ENCODE data around the gene MGA. TPM values are rescaled to one million over a fixed set of nuclear protein-coding genes. Genes with fewer than 3 reads are reported as not detected.

The MGA gene
- total RNA-seq, 3 donors from 2014 or later = 37.8 to 70.2 (median 65.9) TPM

DNA sequence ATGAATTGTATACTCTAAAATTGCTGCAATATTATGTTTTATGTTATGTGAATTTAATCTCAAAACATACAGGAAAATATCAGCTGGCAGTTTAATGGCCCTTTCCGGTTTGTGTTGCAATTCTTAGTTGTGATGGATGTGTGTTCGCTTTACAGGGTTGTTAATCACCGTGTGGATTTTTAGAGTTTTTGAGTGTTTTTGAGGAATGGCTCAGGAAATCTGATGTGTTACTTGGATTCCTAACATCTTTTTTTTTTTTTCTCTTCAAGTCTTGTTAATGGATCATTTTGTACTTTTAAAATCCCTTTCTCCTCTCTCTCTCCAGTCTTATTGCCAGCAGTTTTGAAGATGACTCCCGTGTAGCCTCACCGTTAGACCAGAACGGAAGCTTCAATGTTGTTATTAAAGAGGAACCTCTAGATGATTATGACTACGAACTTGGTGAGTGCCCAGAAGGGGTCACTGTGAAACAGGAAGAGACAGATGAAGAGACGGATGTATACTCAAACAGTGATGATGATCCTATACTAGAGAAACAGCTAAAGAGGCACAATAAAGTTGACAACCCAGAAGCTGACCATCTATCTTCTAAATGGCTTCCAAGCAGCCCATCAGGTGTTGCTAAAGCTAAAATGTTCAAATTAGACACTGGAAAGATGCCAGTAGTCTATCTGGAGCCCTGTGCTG, 35.7 kb downstream of the MGA start:
- H3K4me1 ChIP-seq = no peaks in the 10 kb centered on the region
- H3K4me3 ChIP-seq = no peak overlapping the region
- TF ChIP-seq POLR2AphosphoS5 (IDR thresholded peaks at IDR 0.05) (no peak), POLR2A (IDR thresholded peaks at IDR 0.05) (no peak)
- TF ChIP-seq, protein P1, sequence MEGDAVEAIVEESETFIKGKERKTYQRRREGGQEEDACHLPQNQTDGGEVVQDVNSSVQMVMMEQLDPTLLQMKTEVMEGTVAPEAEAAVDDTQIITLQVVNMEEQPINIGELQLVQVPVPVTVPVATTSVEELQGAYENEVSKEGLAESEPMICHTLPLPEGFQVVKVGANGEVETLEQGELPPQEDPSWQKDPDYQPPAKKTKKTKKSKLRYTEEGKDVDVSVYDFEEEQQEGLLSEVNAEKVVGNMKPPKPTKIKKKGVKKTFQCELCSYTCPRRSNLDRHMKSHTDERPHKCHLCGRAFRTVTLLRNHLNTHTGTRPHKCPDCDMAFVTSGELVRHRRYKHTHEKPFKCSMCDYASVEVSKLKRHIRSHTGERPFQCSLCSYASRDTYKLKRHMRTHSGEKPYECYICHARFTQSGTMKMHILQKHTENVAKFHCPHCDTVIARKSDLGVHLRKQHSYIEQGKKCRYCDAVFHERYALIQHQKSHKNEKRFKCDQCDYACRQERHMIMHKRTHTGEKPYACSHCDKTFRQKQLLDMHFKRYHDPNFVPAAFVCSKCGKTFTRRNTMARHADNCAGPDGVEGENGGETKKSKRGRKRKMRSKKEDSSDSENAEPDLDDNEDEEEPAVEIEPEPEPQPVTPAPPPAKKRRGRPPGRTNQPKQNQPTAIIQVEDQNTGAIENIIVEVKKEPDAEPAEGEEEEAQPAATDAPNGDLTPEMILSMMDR (IDR thresholded peaks at IDR 0.05) = no peak
- H3K36me3 ChIP-seq = no peaks in the 10 kb centered on the region
- H3K27ac ChIP-seq = no peak overlapping the region
- H3K27me3 ChIP-seq = no peaks in the 10 kb centered on the region
- intact Hi-C loops (cut with DNase I; ENCODE audit: low total_unique reads) = no loop called here
- no peaks in the 10 kb centered on the region for H3K9me3 ChIP-seq
- no peak for DNase-seq (ENCODE audit: low spot score in 2 of 2)

GRCh38 chr15:41698779-41699178, 38.6 kb downstream of the MGA start:
- TF ChIP-seq POLR2AphosphoS5 (IDR thresholded peaks at IDR 0.05) (no peak), POLR2A (IDR thresholded peaks at IDR 0.05) (no peak)
- TF ChIP-seq, protein P1 (IDR thresholded peaks at IDR 0.05) = no peak
- no peak for DNase-seq (ENCODE audit: low spot score in 2 of 2)
- intact Hi-C loops (cut with DNase I; ENCODE audit: low total_unique reads) = no loop called here
- no peak overlapping the region for H3K27ac ChIP-seq
- no peaks in the 10 kb centered on the region for H3K27me3 ChIP-seq
- H3K4me1 ChIP-seq = no peaks in the 10 kb centered on the region
- no peaks in the 10 kb centered on the region for H3K36me3 ChIP-seq
- H3K4me3 ChIP-seq = no peak overlapping the region
- no peaks in the 10 kb centered on the region for H3K9me3 ChIP-seq

- intact Hi-C loops (cut with DNase I; ENCODE audit: low total_unique reads) = no loop called here
- Histone ChIP-seq H3K27me3 (no peaks in the 10 kb centered on the region), H3K27ac (no peak overlapping the region), H3K4me1 (no peaks in the 10 kb centered on the region), H3K4me3 (no peak overlapping the region), H3K36me3 (no peaks in the 10 kb centered on the region), H3K9me3 (no peaks in the 10 kb centered on the region)
- no peak for DNase-seq (ENCODE audit: low spot score in 2 of 2)
- TF ChIP-seq POLR2A (IDR thresholded peaks at IDR 0.05) (no peak), POLR2AphosphoS5 (IDR thresholded peaks at IDR 0.05) (no peak)
- TF ChIP-seq, protein P1 (IDR thresholded peaks at IDR 0.05) = no peak
Measured at GRCh38 chr15:41703120-41703519, 42.9 kb downstream of the MGA start.

DNA sequence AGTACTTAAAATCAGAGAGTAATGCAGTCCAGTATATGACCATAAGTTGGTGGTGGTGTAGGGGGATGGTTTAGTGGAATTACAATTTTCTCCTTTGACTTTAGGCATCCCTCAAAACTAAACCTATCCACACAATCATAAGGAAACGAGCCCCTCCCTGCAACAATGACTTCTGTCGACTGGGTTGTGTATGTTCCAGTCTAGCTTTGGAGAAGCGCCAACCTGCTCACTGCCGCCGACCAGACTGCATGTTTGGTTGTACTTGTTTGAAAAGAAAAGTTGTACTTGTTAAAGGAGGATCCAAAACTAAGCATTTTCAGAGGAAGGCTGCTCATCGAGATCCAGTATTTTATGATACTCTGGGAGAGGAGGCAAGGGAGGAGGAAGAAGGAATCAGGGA, 52.8 kb downstream of the MGA start:
- Histone ChIP-seq H3K27me3 (no peaks in the 10 kb centered on the region), H3K9me3 (no peaks in the 10 kb centered on the region), H3K36me3 (no peaks in the 10 kb centered on the region), H3K4me1 (no peaks in the 10 kb centered on the region), H3K4me3 (no peak overlapping the region), H3K27ac (no peak overlapping the region)
- TF ChIP-seq POLR2AphosphoS5 (IDR thresholded peaks at IDR 0.05) (no peak), POLR2A (IDR thresholded peaks at IDR 0.05) (no peak)
- TF ChIP-seq, protein P1 (IDR thresholded peaks at IDR 0.05) = no peak
- no peak for DNase-seq (ENCODE audit: low spot score in 2 of 2)
- intact Hi-C loops (cut with DNase I; ENCODE audit: low total_unique reads) = loop anchor here (5.0 kb wide), 1 partner anchor 1109 kb away; no protein-coding TSS in a partner anchor

- Histone ChIP-seq H3K4me1 (no peaks in the 10 kb centered on the region), H3K27me3 (no peaks in the 10 kb centered on the region), H3K4me3 (no peak overlapping the region), H3K9me3 (no peaks in the 10 kb centered on the region), H3K36me3 (no peaks in the 10 kb centered on the region), H3K27ac (no peak overlapping the region)
- no peak for DNase-seq (ENCODE audit: low spot score in 2 of 2)
- intact Hi-C loops (cut with DNase I; ENCODE audit: low total_unique reads) = loop anchor here (5.0 kb wide), 1 partner anchor 1108 kb away; no protein-coding TSS in a partner anchor
- TF ChIP-seq POLR2A (IDR thresholded peaks at IDR 0.05) (no peak), POLR2AphosphoS5 (IDR thresholded peaks at IDR 0.05) (no peak)
- TF ChIP-seq, protein P1 (IDR thresholded peaks at IDR 0.05) = no peak
Measured at GRCh38 chr15:41714291-41714690, 54.1 kb downstream of the MGA start.

Measured in breast epithelium (tissue), 4 donors.